NCI-H1092 (cell line): ENCODE results near the gene POLN.
A peak's percentile ranks its signal among the peaks of the same experiment; 100 is the strongest.
"Not testable (repeated sequence)": the region's sequence is repeated elsewhere in the genome, so short reads cannot be mapped to it uniquely, and the experiment has no call there.

ENCODE experiments used
- DNase-seq: peaks from one replicate; lab custom pipeline; 2025; lab: John Stamatoyannopoulos, UW

POLN gene

GRCh38 chr4:2251073-2251794 lies 9.3 kb upstream of the POLN start:
- DNase-seq = no peak

DNA sequence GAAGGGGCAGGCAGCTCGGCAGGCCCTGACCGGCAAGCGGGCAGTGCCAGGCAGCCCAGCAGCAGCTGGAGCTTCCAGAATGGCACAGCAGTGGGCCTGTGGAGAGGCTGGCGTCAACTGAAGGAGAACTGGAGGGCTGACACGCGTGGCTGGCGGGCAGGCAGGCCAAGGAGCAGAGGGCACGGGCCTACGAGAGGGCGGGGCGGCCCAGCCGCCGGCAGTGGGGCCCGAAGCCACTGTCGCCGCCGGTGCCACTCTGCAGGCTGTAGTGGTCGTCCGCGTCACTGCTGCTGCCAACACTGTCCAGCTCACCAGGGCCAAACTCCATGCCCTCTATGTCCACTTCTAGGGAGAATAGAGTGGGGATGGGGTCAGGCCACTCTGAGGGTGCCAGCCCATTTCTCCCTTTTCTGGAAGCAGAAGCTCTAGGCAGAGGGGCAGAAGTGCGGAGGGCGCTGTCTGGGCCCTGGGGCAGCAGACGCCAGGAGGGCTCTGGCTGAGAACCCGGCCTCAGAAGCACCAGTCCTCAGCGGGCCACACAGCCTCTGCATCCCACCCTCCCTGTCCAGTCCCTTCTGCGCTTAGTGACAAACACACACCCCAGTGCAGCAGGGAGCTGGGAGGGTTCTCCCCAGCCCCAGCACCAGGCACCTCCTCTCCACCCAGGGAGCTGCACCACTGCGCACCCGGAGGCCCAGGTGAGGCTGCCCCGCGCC lies 8.6 kb upstream of the POLN start:
- DNase-seq = no peak

GRCh38 chr4:2249526-2250356 lies 7.8 kb upstream of the POLN start:
- DNase-seq = no peak

GRCh38 chr4:2248821-2249261 lies 6.9 kb upstream of the POLN start:
- no peak for DNase-seq

- no peak for DNase-seq
Measured at GRCh38 chr4:2248044-2248780, 6.3 kb upstream of the POLN start.

- no peak for DNase-seq
Measured at GRCh38 chr4:2247128-2248043, 5.5 kb upstream of the POLN start.

GRCh38 chr4:2246384-2247127 lies 4.6 kb upstream of the POLN start:
- no peak for DNase-seq

GRCh38 chr4:2245787-2246275 lies 3.9 kb upstream of the POLN start:
- DNase-seq = no peak

- DNase-seq = no peak
Measured at GRCh38 chr4:2245057-2245786, 3.3 kb upstream of the POLN start.

DNA sequence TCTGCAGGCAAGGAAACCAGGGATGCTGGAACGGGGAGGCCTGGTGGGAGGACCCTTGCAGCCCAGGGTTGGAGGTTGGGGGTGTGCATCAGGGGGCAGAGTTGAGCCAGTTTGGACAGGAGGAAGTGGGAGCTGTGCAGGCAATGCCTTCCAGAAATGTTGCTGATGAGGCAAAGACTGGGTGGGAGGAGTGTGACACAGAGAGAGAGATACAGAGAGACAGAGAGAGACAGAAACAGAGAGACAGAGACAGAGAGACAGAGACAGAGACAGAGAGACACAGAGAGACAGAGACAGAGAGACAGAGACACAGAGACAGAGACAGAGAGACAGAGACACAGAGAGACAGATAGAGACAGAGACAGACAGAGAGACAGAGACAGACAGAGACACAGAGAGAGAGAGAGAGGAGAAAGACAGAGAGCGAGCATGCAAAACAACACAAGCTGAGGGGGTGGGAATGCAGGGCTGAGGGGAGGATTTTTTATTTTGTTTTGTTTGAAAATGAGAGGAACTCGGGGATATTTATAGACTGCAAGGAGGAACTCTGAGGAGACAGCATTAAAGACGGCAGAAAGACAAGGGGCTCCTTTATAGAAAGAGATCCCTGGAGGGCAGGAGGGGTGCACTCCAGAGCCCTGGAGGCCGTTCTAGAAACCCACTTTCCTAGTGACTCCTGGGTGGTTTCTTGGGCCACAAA lies 1.9 kb upstream of the POLN start:
- peak; percentile 26 for DNase-seq

GRCh38 chr4:2241003-2241402 lies 918 bp downstream of the POLN start:
- DNase-seq = no peak

GRCh38 chr4:2236944-2237666 lies 4.8 kb downstream of the POLN start:
- no peak for DNase-seq

DNA sequence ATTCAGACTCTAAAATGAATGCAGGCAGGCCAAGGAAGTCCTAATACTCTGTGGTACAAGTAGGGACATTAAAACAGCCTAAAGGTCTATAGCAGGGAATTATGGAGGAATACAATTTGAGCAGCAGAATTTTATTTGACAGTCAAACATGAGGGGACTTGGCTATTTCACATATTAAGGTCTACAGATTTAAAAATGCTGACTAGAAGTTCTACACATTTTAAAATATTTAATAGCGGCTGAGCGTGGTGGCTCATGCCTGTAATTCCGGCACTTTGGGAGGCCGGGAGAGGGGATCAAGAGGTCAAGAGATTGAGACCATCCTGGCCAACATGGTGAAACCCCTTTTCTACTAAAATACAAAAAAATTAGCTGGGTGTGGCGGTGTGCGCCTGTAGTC lies 10.8 kb downstream of the POLN start:
- no peak for DNase-seq

DNA sequence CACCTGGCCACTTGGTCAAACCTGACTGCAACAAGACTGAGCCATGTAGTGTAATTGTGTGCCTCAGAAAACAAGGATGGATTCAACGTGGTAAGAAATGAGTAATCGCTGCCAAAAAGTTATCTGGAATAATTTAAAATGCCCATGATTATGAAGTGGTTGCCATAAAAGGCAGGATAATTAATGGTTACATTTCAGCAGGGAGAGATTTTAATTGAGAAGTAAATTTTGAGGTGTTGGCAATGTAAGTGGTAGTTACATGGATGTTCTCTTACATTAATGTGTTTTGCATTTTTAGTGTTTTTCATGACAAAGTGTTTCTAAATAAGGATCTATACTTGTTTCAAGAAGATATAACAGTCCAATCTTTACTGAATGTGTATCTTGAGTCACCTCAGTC lies 15.7 kb downstream of the POLN start:
- no peak for DNase-seq

DNA sequence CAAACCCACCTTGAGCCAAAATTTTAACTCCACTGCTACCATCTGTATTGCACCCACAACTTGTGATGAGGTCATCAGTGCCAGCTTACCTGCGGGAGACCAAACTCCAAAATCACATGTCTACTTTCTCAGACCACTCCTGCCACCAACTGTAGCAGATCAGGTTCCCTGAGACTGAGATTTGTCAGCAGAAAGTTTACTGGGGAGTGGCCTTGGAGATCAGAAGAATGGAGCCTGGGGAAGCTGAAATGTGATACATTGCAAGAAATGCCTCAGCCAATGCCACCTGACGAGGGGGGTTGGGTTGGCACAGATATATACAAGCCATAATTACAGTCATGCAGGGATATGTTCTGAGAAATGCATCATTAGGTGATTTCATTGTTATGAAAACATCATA lies 19.1 kb downstream of the POLN start:
- no peak for DNase-seq

DNA sequence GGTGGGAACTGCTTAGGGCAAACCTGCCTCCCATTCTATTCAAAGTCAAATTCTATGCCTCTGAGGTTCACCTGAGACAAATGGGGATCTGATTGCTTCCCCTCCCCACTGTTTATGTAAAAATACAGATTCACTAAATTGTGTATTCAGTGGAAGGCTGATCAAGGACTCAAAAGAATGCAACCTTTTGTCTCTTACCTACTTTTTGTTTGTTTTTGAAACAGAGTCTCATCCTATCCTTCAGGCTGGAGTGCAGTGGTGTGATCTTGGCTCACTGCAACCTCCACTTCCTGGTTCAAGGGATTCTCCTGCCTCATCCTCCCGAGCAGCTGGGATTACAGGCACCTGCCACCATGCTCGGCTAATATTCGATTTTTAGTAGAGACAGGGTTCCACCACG lies 20.5 kb downstream of the POLN start:
- not testable (repeated sequence) for DNase-seq

DNA sequence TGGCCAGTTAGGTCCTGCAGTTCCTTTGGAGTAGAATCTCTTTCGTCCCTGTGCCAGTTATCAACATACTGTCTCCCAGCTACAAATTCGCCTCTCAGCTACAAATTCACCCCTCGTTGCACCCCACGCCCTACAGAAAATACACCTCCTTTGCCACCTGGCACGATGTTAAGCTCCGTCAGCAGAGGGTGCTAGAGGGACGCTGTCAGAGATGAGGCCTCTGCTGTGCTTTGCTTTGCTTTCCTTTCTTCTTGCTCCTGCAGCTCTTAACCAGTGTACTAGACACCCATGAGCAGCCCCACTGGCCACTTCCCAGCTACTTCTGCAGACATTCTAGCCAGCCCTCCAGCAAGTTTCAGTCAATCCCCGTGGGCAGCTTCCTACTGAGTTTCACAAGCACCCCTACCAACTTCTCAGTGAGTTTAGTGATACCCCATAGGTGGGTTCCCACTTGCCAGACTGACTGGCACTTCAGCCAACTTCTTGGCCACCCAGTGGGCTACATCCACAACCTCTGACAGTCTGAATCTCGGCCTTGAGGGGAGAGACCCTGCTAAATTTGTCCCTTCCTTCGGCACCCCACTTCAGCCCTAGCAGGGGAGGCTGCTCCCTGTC lies 21.8 kb downstream of the POLN start:
- DNase-seq = peak; percentile 62
